LoVo (cell line): Measurements from ENCODE around the gene DLG1.

Experiments used
- DNase-seq: peaks from one replicate; pipeline ENCODE4 v3.0.0-alpha.2; 2016; ENCODE audit warnings: low spot score

Gene DLG1

DNA sequence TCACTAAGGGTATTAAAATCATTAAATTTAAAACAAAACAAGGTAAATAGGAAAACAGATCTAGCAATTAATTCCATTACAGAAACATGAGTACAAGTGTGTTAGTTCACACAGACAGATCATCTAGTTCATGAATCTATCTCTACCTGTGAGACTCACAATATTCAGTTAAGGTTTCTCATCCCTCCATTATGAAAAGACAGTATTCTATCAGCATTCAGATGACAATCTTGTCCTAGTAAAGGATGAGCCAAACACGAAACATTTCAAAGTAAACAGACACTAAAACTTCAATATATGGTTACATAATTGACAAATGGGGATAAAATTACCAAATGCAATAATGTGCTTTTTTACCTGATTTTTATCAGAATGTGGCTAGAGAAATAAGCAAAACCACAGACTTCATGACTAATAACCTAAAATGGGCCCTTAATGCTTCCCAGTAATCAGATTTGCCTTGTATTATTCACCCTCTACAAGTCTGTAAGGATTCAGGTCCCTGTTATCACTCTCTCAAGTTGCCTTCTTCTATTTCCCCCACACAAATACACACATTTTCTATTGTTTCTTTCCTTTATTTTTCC is 126.8 kb downstream of the DLG1 start:
- DNase-seq: no peak

DNA sequence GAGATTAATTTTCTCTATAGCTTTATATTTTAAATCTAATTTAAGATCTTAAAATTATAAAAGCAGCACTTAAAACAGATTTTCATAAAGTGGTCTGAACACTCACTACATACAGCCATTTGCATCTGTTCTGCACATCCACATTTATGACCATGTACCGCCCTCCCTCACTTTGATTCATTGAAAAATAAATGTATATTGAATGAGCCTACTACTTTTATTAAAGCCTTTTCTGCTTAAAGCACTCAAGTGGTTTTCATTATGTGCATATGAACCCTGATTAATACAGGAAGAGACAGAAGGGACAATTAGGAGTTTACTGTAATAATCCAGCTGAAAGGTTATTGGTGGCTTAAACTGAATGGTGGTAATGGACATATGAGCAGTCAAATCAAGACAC is 129.4 kb downstream of the DLG1 start:
- DNase-seq: no peak

DNA sequence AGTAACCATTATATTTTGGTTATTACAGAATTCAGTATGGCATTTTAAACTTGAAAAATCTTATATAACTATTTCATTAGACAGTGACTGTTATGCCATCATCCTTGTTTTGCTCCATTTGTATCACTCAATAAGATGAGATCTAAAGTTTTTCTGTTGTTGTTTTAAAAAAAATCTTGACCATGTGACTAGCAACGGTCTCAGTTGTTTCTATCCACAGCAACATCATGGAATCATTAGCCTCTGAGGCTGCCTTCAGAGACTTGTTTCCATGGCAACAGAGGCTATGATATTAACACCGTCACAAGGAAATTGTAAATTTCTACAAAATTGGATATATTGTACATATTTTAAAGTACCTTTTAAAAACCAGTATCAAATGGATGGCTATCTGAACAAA is 129.8 kb downstream of the DLG1 start:
- no peak for DNase-seq

DNA sequence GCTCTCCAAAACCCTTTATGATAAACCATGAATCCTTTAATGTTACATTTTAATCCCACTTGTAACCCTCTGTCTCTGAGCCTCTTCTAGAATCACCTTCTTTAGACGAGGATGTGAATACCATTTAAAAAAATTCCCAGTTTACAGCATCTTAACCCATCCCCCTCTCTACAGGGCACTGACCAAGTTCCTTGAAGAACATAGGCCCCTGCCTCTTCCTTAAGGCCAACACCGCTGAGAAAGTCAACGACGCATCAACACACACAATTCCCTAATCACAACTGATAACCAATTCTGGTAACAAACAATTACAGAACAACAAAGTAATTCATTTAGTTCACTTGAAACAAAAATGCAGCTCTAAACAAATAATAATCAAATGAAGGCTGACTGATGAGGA is 130.3 kb downstream of the DLG1 start:
- no peak for DNase-seq

DNA sequence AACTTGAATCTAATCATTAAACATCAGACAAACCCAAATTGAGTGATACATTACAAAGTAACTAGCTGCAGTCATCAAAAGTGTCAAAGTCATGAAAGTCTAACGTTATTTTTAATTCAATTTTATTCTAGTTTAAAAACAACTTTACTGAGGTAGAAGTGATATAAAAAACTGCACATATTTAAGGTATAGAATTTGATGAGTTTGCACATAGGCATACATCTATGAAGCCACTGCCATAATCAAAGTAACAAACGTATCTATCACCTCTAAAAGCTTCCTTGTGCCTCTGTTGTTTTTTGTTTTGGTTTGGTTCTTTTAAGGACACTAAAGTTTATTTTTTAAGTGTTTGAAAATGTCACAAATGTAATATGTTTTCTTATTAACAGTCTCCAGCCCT is 130.9 kb downstream of the DLG1 start:
- no peak for DNase-seq

DNA sequence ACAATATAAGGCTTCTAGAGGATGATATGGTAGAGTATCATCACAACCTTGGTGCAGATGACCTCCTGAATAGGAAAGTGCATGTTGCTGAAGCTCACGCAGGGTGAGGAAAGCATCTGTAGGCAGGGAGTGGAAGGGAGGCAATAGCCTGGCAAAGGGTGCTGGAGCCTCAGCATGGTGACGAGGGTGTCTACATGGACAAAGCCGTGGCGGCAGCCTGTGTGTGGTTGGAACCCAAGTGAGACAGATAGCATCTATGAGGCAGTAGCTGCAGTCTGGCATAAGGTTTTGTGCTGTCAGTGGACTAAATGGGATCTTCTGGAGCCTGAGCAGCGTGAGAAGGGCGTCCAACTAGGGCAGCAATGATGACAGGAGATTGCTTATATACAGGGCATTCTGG is 132.5 kb downstream of the DLG1 start:
- DNase-seq: no peak

DNA sequence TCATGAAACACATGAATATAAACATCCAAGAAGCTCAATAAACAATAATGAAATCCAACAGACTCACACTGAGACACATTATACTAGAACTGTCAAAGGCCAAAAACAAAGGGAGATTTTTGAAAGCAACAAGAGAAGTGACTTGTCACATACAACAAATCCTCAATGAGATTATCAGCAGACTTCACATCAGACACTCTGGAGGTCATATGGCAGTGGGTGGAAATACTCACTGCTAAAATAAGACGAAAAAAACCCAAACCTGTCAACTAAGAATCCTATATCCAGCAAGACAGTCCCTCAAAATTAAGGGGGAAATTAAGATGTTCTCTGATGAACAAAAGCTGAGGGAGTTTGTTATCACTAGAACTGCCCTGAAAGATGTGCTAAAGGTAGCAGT is 143.4 kb downstream of the DLG1 start:
- DNase-seq: no peak

DNA sequence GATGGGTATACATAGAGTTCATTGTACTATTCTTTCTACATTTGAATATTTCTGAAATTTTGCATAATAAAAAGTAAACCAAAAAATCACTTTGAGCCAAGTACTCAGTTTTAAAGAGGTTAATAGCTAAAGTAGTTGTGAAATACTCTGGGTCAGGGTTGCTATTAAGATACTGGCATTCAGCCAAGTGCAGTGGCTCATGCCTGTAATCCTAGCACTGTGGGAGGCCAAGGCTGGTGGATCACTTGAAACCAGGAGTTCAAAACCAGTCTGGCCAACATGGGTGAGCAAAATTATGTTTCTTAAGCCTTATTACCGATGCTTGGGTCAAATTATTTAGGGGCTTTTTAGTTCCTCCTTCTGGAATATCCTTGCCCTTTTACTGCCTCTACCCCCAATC is 146.8 kb downstream of the DLG1 start:
- peak; percentile 65 for DNase-seq

DNA sequence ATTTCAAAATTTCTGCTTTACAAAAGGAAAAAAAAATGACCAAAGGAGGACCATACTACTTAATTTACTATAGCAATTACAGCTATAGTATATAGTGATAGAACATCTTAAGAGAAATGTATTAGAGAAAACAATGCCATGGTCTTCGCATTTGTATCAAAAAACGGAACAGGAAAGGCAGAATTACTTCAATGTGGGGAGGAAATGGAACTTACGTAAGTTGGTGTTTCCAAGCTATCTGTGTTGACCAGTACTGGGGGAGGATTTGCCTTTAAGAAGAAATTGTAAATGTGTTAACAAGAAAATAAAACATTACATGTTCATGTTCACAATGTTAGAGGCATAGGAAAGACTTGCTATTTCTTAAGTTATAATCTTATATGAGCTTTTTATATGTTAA is 148.9 kb downstream of the DLG1 start:
- DNase-seq: no peak

DNA sequence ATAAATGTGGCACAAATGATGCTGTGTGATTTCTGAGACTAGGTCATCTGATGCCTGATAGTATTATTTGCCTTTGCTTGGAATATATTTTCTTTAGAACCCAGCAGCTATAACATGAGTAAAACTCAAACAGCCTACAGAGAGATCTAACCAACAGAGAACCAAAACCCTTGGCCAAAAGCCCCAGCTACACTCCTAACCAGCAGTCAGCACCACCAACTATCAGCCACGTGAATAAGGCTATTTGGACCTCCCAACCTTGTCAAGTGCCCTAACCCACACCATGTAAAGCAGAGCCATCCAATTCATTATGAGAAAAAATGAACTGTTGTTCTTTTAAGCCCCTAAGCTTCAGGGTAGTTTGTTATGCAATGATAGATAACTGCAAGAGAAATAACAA is 154.2 kb downstream of the DLG1 start:
- no peak for DNase-seq

DNA sequence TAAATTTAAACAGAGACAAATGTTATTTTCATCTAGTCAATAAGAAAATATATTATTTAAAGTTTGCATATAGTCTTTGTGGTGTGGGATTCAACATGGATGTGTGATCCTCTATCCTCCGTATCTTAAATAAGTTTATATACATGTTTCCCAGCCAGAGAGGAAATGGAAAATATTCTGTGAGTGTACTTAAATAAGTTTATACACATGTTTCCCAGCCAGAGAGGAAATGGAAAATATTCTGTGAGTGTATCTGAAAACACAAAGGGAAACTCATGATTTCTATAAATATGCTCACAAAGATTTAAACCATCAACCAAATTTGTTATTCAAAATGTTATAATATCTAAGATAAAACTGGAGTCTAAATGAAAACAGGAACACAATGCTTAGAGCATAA is 158.8 kb downstream of the DLG1 start:
- DNase-seq: no peak

DNA sequence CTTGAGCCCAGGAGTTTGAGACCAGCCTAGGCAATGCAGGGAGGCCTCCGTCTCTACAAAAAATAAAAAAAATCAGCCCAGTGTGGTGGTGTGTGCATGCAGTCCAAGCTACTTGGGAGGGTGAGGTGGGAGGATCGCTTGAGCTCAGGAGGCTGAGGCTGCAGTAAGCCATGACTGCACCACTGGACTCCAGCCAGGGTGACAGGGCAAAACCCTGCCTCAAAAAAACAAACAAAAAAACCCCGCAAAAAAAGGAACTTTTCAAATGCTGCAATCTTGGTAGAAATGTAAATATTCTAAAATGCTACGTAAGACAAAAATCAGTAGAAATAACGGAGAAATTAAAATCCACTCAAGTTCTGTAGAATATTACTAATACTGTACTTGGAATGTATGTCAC is 160.7 kb downstream of the DLG1 start:
- DNase-seq: no peak

DNA sequence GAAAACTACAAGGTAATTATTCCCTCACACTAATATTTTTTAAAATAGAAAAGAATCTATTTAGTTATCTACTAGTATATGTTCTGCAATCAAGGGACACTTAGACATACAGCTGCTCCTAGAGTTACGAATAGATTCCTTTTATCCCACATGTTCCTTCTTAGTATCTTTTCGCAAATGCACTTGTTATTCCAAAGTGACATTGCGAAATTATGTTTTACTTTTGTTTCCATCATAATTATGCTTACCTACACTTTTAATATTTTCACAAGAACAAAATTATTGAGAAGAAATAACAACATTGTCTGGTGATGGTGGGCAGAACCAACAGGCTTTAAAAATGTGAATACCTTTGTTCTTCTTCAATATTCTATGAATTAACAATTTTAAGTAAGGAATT is 161.7 kb downstream of the DLG1 start:
- DNase-seq: no peak

DNA sequence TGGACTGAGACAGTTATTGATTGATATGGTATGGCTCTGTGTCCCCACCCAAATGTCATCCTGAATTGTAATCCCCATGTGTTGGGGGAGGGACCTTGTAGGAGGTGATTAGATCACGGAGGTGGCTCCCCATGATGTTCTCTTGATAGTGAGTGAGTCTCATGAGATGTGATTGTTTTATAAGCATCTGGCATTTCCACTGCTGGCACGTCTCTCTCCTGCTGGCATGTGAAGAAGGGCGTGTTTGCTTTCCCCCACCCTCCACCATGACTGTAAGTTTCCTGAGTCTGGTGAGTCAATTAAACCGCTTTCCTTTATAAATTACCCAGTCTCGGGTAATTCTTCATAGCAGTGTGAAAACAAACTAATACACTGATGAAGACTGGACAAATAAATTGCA is 163.2 kb downstream of the DLG1 start:
- no peak for DNase-seq

DNA sequence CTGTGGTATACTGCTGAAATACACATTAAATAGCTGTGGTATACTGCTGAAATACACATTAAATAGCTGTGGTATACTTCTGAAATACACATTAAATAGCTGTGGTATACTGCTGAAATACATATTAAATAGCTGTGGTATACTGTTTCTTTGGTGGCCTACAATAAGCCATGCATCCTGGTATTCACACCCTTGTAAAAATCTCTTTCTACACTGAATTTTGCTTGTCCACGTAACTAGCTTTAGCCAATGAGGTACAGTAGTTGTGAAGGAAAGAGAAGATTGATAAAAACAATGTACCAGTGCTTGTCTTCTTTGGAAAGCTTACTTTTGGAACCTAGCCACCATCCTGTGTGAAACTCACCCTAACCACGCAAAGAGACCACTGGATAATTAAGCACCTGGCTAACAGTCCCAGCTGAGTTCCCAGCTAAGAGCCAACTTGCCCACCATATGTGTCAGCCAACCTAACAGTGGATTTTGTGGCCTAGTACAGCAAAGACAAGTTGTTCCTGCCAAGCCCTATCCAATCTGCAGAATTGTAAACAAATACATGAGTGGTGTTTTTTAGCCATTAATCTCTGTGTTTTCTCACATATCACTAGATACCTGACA is 165.4 kb downstream of the DLG1 start:
- DNase-seq: no peak

DNA sequence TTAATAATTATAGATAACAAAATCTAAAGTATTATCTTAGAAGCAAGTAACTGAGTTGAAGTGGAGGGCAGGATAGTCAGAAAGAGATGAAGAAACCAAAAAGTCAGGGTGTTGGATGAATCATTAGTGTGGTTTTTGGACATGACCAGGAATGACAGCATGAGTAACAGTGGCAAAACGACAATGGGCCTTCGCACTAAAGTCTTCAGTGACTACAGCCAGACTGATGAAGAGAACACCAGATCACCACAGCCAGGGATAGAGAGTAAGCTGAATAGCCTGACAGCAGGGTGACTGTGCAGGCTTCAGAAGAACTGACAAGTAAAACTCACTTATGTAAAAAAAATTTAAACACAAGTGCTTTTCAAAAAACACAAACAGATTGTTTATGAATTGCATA is 172.8 kb downstream of the DLG1 start:
- no peak for DNase-seq

DNA sequence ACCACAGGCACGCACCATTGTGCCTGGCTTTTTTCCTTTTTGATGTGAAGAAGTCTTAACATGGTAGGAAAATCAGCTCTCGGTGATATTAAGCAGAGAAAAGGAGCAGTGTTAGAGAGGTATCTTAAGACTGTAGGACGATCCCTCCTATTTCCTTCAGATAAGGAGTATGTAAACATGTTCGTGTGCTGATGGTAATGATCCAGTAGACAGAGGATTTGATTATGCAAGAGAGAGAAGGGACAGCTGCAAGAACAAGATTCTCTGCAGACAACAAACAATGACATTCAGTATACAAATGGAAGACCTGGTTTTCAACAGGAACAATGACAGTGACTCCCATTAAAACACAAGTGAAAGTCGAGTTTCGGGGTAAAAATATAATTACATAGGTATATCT is 173.7 kb downstream of the DLG1 start:
- no peak for DNase-seq

DNA sequence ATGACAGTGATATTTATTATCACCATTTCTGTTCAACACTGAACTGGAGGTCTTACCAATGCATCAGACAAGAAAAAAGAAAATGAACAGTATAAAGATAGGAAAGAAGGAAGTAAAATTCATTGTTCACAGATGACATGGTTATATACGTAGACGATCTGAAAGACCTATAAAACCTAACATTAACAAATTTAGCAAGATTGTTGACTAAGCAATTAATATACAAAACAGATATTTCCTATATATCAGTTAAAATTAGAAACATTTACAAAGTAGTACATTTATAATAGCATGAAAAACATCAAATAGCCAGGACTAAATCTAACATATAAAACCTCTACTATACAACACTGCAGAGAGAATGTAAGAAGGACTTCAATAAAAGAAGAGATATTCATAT is 176.0 kb downstream of the DLG1 start:
- no peak for DNase-seq

DNA sequence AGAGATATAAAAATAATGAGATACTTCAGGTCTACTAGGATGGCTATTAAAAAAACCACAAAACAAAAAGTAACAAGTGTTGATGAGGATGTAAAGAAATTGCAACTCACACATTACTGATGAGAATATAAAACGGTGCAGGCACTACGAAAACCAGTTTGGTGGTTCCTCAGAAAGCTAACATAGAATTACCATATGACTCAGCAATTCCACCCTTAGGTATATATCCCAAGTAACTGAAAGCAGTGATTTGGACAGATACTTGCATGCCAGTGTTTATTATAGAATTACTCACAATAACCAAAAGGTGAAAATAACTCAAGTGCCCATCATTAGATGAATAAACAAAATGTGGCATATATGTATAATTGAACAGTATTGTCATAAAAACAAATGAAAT is 181.3 kb downstream of the DLG1 start:
- no peak for DNase-seq

DNA sequence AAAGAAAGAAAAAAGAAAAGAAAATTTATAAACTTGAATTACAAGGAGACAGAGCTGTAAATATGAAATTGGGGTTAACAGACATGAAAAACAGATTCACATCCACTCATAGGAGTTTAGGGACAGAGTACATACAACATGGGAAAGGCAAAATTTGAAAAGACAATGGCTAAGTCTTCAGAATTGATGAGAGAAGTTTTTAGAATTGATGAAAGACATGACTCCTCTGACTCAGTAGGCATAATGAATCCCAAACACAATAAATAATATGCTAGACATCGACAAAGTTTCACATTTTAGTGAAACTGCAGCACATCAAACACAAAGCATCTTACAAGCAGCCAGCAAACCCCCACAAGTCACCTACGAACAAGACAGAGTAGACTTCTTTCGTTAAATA is 184.4 kb downstream of the DLG1 start:
- DNase-seq: no peak

DNA sequence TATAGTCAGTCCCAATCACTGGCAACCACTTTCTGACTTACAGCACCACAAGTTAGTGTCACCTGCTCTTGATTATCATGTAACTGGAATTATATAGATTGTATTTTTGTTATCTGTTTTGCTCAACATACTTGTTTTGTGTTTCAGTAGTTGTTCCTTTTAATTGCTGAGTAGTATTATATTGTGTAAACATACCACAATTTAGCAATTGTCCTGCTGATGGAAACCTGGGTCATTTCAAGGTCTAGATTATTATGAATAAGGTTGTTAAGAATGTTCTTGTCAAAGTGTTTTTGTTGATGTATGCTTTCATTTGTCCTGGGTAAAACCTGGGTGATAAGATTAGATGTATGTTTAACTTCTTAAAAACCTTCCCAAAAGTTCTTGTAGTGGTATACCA is 186.7 kb downstream of the DLG1 start:
- no peak for DNase-seq

DNA sequence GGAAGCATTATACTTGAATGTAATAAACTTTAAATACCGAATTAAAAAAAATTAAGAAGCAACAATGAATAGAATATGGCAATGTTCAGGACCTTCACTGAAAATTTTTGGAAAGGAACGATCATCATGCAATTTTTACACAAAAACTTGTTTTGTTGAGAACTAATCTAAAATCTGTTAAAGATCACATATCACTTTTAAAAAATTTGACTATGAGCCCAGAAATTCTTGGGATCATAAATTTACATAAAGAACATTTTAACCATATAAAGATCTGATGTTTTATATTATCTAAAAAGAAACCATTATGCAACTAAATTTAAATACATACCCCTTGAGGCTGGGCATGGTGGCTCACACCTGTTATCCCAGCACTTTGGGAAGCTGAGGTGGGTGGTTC is 192.6 kb downstream of the DLG1 start:
- DNase-seq: no peak

DNA sequence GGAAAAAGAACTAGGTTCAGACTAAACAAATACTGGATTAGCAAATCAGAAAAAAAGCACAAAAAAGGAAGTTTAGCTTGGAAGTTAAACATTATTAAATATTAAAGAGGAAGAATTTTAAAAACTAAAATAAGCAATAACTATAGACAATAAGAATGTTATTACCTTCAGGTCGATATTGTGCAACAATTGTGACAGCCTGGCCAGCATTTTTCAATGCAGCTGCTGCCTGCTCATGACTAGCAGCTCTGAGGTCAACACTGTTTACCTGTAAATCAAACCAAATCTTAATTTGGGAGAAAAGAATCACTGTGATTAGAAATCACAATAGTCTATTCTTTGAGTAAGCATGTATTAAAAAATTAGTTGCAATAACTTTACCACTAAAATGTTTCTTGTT is 193.7 kb downstream of the DLG1 start:
- no peak for DNase-seq

DNA sequence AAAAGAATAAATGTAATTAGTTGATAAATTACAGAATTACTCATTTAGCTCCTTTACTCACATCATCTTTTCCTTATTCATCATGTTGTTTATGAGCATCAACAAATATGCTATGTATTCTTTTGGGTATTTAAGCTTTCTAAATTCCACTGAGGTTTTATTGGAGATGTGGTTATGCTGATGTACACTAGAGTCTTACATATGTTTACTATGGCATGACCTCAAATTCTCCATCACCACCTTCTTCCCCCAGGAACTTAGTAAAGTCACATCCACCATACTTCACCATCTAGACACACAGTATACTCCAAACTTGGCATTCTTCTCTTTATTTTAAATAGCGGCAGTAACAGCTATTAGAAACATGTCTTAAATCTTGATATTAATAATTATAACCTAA is 194.6 kb downstream of the DLG1 start:
- DNase-seq: no peak

DNA sequence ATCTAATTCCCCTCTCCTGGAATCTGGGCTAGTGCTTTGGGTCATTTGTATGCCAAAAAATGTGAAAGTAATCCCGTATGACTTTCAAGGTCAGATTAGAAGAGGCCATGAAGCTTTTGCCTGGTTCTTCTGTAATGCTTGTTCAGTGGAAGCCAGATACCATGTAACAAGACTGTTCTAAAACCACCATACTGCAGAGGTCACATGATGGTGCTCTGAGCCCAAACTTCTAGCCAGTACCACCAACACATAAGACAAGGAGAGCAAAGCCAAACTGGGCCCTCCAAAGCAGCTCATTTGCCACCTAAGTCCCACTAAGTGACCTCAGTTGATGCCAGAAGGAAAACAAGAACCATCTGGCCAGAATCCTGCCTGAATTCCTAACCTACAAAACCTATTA is 204.5 kb downstream of the DLG1 start:
- no peak for DNase-seq
